Fibroblast of upper back skin (primary cell): Measurements from ENCODE around the gene ITCH.
"Not testable (repeated sequence)": the region's sequence is repeated elsewhere in the genome, so short reads cannot be mapped to it uniquely, and the experiment has no call there.

Experiments
- DNase-seq: peaks from one replicate; pipeline ENCODE4 v3.0.0-alpha.2; 2013

ITCH gene

GRCh38 chr20:34382877-34383455, 19.9 kb downstream of the ITCH start:
- DNase-seq, result not testable (repeated sequence)

GRCh38 chr20:34385464-34385863, 22.4 kb downstream of the ITCH start:
- no peak for DNase-seq

DNA sequence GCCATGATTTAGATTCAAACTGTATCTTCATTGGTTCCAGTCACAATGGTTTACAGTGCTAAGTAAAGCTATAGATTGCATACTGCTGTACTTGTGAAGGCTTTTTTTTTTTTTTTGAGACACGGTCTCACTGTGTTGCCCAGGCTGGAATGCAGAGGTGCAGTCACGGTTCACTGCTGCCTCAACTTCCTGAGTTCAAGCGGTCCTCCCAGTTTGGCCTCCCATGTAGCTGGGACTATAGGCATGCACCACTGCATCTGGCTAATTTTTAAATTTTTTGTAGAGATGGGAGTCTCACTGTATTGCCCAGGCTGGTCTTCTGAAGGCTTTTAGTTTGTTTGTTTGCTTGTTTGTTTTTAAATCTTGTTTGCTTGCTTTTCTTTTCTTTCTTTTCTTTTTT, 24.9 kb downstream of the ITCH start:
- no peak for DNase-seq

DNA sequence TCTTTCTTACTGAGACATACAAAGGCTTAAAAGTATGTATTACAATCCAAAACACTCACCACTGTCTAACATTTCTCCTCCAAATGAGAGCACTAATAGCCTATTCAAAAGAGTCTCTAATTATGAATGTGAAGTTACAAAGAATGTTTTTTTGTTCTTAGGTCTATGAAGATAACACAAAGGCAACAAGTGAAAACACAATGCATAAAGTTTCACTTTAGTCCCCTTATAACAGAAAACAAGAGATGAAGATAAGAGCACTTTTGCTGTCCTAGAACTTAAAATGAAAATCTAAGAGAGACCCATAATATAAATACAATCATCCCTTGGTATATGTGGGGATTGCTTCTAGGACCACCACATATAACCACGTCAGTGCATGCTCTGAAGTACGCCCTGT, 25.6 kb downstream of the ITCH start:
- DNase-seq, result no peak

DNA sequence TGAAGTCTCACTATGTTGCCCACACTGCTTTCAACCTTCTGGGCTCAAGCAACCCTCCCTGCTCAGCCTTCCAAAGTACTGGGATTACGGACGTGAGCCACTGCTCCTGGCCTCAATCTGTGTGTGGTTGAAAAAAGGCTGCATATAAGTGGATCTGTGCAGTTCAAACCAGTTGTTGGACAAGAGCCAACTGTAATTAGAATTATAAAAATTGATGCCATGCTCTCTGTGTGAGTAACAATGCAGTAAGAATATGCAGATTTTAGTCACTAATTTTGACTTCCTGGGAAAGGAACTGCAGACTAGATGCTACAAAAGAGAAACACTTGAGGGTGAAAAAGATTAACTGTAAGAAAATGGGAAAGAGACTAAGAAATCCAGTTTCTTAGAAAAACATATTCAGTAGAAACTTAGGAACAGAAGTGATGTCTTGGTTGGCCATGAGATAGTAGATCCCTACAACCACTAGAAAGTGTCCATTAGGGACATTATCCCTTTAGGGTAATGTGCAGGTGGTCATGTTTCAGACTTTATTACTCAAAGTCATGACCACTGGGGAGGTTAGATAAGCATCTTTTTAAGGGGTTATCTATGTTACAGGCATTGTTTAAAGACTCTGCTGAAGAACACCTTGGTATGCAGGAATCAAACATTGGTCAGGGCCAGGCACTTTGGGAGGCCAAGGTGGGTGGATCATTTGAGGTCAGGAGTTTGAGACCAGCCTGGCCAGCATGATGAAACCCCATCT, 26.3 kb downstream of the ITCH start:
- peak; percentile 46 for DNase-seq

DNA sequence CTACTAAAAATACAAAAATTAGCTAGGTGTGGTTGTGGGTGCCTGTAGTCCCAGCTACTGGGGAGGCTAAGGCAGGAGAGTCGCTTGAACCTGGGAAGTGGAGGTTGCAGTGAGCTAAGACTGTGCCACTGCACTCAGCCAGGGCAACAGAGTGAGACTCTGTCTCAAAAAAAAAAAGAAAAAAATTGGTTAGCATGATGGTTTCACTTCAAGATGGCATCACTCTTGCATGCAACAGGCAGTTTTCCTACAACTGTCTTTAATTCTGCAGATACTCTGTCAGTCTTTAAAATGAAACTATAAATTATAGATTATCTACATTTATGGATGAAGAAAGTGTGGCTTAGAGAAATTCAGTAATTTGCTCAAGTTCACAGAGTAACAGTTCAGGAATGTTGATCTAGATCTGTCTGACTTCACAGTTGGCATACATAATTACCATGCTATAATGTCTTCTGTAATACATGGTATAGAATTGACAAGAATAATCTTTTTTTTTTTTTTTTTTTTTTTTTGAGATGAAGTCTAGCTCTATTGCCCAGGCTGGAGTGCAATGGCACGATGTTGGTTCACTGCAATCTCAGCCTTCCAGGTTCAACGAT, 27.0 kb downstream of the ITCH start:
- DNase-seq, result peak; percentile 31

GRCh38 chr20:34396408-34396807, 33.3 kb downstream of the ITCH start:
- no peak for DNase-seq

DNA sequence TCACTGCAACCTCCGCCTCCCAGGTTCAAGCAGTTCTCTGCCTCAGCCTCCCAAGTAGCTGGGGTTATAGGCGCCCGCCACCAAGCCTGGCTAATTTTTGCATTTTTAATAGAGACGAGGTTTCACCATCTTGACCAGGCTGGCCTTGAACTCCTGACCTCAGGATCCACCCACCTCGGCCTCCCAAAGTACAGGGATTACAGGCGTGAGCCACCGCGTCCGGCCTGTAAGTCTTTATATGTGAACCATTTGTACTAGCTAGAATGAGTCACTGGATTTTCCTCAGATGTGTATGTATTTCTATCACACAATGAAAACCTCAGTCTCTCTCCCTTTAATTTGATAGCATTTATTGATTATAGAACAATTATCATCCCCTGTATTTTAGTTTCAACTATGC, 34.0 kb downstream of the ITCH start:
- no peak for DNase-seq

DNA sequence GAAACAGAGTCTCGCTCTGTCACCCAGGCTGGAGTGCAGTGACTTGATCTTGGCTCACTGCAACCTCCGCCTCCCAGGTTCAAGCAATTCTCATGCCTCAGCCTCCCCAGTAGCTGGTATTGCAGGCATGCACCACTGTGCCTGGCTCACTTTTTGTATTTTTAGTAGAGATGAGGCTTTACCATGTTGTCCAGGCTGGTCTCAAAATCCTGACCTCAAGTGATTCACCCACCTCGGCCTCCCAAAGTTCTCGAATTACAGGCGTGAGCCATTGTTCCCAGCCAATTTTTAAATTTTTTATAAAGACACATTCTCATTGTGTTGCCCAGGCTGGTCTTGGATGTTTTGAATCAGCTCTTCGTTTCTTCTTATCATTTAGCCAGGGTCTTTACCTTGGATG, 37.7 kb downstream of the ITCH start:
- peak; percentile 59 for DNase-seq

DNA sequence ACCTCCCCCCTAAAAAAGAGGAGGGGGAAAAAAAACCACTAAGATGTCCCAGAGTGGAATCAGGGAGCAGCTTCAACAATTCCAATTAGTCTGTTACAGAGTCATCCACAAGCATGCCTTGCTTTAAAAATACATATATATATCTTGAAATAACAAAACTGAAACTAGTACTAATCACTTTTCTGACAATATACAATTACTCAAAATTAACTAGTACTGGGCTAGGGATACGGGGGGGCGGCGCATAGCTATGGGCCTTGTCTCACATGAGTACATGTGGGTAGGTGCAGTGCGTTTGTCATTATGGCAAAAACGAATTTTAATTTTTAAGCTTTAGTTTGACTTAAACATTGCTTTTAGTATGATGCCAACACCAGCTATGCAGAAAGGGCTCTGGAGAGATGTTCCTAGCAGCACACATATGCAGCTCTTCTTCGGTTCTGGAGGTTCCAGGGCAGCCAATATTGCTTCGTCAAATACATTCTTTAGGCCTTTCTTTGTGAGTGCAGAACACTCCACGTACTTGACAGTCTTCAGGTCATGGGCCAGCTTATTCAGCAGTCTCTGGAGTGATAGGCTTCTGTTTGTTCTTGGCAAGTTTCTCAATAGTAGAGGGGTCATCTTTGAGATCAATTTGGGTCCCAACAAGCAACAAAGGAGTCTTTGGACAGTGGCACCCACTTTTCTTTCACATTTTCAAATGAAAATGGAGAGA, 38.8 kb downstream of the ITCH start:
- no peak for DNase-seq

GRCh38 chr20:34402461-34402860, 39.4 kb downstream of the ITCH start:
- DNase-seq, result no peak

GRCh38 chr20:34403063-34403827, 40.2 kb downstream of the ITCH start:
- DNase-seq, result no peak

- no peak for DNase-seq
Observed at GRCh38 chr20:34403908-34404307, 40.8 kb downstream of the ITCH start.

- no peak for DNase-seq
Observed at GRCh38 chr20:34404803-34405202, 41.7 kb downstream of the ITCH start.

DNA sequence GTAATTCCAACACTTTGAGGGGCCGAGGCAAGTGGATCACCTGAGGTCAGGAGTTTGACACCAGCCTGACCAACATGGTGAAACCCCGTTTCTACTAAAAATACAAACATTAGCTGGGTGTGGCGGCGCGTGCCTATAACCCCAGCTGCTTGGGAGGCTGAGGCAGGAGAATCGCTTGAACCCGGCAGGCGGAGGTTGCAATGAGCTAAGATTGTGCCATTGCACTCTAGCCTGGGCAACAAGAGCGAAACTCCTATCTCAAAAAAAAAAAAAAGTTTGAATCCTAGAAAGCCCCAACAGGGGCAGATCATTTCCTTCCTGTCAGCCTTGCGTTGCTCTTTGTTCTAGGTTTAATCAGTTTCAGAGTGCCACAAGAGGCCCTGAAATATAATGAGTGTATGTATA, 42.2 kb downstream of the ITCH start:
- not testable (repeated sequence) for DNase-seq

GRCh38 chr20:34405942-34406341, 42.9 kb downstream of the ITCH start:
- DNase-seq, result not testable (repeated sequence)

DNA sequence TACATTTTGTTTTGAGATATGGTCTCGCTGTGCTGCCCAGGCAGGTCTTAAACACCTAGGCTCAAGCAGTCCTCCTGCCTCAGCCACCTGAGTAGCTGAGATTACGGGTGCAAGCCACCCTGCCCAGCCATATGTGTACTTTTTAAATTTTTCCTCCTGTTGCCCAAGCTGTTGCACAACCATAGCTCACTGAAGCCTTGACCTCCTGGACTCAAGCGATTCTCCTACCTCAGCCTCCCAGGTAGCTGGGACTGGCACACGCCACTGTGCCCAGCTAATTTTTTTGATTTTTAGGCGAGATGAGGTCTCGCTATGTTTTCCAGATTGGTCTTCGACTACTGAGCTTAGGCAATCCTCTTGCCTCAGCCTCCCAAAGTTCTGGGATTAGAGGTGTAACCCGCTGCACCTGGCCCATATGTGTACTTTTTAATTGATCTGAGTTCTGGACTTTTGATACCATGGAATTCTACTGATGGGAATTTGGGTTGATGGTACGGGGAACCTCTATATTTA, 44.9 kb downstream of the ITCH start:
- no peak for DNase-seq

DNA sequence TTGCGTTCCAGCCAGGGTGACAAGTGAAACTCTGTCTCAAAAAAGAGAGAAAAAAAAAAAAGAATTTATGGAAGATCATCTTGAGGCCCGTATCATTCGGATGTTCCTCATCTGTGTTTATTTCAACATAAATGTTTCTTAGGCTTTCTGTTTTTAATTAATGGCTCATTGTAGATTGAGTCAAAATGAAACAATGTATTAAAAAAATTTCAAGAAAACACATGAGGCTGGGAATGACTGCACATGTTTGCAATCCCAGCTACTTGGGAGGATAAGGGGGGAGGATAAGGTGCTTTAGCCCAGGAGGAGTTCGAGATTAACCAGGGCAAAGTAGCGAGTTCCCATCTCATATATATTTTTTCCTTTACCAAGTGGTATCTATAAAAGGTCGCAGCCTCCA, 47.3 kb downstream of the ITCH start:
- peak; percentile 69 for DNase-seq

DNA sequence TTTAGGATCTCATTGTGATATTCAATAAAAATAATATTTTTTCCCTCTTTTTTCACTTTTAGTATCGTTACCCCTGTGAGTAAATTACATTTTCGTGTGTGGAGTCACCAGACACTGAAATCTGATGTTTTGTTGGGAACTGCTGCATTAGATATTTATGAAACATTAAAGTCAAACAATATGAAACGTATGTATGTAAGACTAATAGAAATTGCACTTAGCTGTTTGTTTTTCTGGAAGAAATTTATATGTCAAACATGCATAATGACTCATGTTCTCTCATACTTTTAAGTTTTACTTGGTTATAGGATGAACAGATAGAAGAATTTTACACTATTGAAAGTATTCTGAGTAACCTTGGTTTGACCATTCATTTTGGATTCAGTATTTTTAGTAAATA, 49.4 kb downstream of the ITCH start:
- no peak for DNase-seq

DNA sequence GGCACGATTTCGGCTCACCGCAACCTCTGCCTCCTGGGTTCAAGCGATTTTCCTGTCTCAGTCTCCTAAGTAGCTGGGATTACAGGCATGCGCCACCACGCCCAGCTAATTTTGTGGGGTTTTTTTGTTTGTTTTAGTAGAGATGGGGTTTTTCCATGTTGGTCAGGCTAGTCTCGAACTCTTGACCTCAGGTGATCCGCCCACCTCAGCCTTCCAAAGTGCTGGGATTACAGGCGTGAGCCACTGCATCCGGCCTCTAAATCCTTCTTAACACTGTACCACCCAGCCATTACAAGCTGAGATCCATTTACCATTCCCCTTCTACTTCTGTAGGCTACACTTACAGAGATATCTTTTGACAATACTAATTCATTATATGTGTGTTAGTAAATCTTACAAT, 51.5 kb downstream of the ITCH start:
- DNase-seq, result not testable (repeated sequence)

DNA sequence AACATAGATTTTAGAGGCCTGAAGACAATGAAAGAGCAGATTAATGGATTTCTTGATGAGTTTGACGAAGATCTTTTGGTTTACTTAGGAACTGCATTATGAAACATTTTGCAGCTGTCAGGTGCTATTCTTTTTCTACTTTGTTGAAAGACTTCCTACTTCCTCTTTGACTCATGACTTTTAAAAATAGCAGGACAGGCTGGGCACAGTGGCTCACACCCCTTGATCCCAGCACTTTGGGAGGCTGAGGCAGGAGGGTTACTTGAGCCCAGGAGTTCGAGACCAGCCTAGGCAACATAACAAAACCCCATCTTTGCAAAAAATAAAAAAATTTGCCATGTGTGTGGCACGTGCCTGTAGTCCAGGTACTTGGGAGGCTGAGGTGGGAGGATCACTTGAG, 52.0 kb downstream of the ITCH start:
- no peak for DNase-seq

GRCh38 chr20:34420146-34420545, 57.1 kb downstream of the ITCH start:
- DNase-seq, result no peak

- no peak for DNase-seq
Observed at GRCh38 chr20:34420975-34421374, 57.9 kb downstream of the ITCH start.
